ENCODE data around the gene LSM5.

GRCh38 chr7:32533276-32534029 is 43.3 kb upstream of the LSM5 start:
- TF ChIP-seq CTCF (conservative IDR thresholded peaks at IDR 0.05; ENCODE audit: low read depth, low read length) (no peak), POLR2A (IDR thresholded peaks at IDR 0.05; ENCODE audit: low read depth, low read length) (no peak), ELK1 (IDR thresholded peaks at IDR 0.05; ENCODE audit: borderline replicate concordance, low read depth, low read length) (no peak), BHLHE40 (IDR thresholded peaks at IDR 0.05; ENCODE audit: low read depth, low read length) (no peak), FOS (IDR thresholded peaks at IDR 0.05; ENCODE audit: low read depth, low read length) (no peak), RFX5 (IDR thresholded peaks at IDR 0.05; ENCODE audit: low read depth, low read length) (no peak), MAZ (IDR thresholded peaks at IDR 0.05; ENCODE audit: borderline replicate concordance, low read depth, low read length) (no peak), MXI1 (IDR thresholded peaks at IDR 0.05; ENCODE audit: borderline replicate concordance, low read depth, low read length) (no peak), RAD21 (IDR thresholded peaks at IDR 0.05; ENCODE audit: low read length) (no peak), CEBPB (IDR thresholded peaks at IDR 0.05; ENCODE audit: low read depth, low read length) (no peak), MAFK (IDR thresholded peaks at IDR 0.05; ENCODE audit: low read depth, low read length) (no peak), SMC3 (IDR thresholded peaks at IDR 0.05; ENCODE audit: low read depth, low read length) (no peak), CHD1 (IDR thresholded peaks at IDR 0.05; ENCODE audit: low read depth, low read length) (no peak), USF2 (IDR thresholded peaks at IDR 0.05; ENCODE audit: low read depth, low read length) (no peak)
